NB4 (cell line): ENCODE measurements around the gene RBM46.

Source experiments
- CTCF ChIP-seq: IDR thresholded peaks from one replicate; pipeline ENCODE4 v1.5.1; 2012; ENCODE audit warnings: low read depth, low read length
- MAX ChIP-seq: IDR thresholded peaks from 2 replicates; pipeline ENCODE4 v1.6.1; 2011; ENCODE audit warnings: low read depth, low read length
- MYC ChIP-seq: IDR thresholded peaks from 2 replicates; pipeline ENCODE4 v1.6.1; 2011; ENCODE audit warnings: low read depth, low read length
- POLR2A ChIP-seq: IDR thresholded peaks from 2 replicates; pipeline ENCODE4 v1.6.1; 2011; ENCODE audit warnings: mild to moderate bottlenecking; ENCODE audit not compliant: insufficient read length; ENCODE audit errors: extremely low read depth

- TF ChIP-seq MYC (no peak), CTCF (no peak), MAX (no peak), POLR2A (no peak)
Observed at GRCh38 chr4:154838694-154839093, 57.6 kb downstream of the RBM46 start.
